CD4-positive, alpha-beta T cell treated with Interleukin-17A for 4 hours (primary cell): ENCODE measurements around the gene RBM39.
"Not testable (repeated sequence)": the region's sequence is repeated elsewhere in the genome, so short reads cannot be mapped to it uniquely, and the experiment has no call there.

Experiments used
- DNase-seq: peaks from one replicate; pipeline ENCODE4 v3.0.0-alpha.2; 2020; ENCODE audit warnings: mixed read lengths

Gene RBM39

DNA sequence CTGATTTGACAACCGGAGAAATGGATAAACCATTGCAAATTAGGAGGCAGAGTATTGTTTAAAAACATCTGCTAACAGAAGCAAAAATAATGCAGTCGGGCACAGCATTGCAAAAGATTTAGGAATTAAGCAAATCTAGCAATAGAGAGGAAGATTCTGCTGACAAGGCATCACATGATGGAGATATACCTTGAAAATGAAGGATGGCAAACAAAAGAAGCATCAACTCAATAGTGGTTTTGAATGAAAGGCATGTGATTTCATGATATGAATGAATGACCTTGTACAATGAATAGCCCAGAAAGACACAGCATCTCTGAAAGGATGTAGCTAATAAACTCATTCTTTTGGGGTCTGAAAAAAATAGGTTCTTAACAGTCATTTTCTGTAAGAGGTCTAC, 8.6 kb upstream of the RBM39 start:
- no peak for DNase-seq

- not testable (repeated sequence) for DNase-seq
Measured at GRCh38 chr20:35744492-35744841, 2.4 kb upstream of the RBM39 start.

GRCh38 chr20:35743693-35744491, 1.8 kb upstream of the RBM39 start:
- peak; percentile 31 for DNase-seq

GRCh38 chr20:35742741-35743523, 872 bp upstream of the RBM39 start:
- no peak for DNase-seq

GRCh38 chr20:35739294-35740163, 2.5 kb downstream of the RBM39 start:
- DNase-seq = no peak

DNA sequence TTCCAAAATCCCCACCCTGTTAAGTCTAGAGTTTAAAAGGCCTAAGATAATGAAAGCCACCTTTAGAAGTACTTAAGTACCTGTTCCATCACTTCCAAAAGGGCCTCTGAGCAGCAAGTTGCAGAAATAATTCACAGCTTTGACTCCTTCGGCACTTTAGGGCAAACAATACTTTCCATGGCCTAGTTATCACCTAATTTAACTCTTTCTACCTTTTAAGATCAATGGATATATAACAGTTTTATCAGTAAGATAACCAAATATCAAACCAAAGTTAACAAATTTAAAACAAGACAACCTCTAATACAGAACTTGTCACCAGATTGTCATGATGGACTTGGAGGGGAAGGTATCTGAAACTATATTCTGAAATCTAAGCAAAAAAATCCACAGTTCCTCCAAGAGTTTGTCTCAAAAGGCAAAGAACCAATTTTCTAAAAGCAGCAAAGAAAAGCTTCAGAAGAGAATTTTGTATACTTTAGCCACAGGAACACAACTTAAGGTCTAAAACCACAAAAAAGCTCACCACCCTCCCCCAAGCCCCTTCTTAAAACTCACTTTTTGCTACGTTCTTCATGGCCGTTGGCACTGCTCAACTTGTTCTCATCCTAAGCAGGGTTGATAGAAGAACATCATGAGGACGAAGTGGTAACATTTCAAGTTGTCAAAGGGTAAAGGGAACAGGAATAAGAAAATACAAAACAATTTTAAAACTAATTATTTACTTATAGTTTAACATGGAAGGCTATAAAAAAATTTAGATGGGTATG, 3.5 kb downstream of the RBM39 start:
- no peak for DNase-seq

DNA sequence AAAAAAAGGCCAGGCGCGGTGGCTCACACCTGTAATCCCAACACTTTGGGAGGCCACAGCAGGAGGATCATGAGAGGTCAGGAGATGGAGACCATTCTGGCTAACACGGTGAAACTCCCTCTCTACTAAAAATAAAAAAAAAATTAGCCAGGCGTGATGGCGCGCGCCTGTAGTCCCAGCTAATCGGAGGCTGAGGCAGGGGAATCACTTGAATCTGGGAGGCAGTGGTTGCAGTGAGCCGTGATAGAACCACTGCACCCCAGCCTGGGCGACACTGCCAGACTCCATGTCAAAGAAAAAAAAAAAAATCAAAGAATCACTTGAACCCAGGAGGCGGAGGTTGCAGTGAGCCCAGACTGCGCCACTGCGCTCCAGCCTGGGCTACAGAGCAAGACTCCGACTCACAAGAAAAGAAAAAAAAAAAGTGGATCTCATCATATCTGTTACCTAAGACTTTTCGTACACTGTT, 4.2 kb downstream of the RBM39 start:
- no peak for DNase-seq

- no peak for DNase-seq
Measured at GRCh38 chr20:35735826-35736470, 6.1 kb downstream of the RBM39 start.

GRCh38 chr20:35734777-35735649, 7.0 kb downstream of the RBM39 start:
- no peak for DNase-seq

DNA sequence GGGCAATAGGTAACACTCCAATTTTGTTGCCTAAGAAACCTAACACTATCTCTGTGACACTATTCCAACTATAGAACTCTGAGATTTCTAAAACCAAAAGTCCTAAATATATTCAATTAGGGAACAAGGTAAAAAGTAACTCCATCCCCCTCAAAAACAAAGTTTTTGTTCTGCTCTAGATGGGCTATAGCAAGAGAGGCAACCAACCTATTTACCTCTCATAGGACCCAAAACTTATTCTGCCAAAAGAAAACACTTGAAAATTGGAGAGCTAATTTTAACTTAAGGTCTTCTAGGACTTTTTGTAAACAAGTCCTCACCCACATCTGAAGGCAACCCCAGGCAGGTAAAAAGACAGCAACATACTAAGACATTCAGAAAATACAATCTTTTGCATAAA, 7.7 kb downstream of the RBM39 start:
- DNase-seq = no peak

GRCh38 chr20:35732644-35732982, 9.4 kb downstream of the RBM39 start:
- DNase-seq = no peak

DNA sequence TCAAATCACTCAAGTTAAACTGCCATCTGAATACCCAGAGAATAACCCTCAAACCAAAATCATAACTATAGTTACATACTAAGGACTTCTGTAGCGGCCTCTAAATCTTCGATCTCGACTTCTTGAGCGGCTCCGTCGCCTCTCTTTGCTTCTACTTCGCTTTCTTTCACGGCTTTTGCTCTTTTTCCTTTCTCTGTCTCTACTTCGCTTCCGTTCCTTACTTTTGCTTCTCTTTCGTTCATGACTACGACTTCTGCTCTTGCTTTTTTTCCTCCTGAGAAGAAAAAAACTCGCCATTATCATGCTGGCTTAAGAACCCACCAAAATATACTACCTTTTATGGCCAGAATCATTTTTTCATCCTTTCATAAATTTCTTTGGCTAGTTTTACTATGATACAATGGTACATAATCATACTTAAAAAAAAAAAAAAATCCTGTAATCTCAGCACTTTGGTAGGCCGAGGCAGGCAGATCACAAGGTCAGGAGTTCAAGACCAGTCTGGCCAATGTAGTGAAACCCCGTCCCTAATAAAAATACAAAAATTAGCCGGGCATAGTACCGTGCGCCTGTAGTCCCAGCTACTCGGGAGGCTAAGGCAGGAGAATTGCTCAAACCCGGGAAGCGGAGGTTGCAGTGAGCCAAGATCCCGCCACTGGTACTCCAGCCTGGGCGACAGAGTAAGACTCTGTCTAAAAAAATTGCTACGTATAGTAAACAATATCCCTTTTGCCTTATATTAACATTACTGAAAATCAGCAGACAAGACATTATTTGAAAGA, 10.0 kb downstream of the RBM39 start:
- DNase-seq = no peak

- DNase-seq = no peak
Measured at GRCh38 chr20:35731469-35731788, 10.6 kb downstream of the RBM39 start.

DNA sequence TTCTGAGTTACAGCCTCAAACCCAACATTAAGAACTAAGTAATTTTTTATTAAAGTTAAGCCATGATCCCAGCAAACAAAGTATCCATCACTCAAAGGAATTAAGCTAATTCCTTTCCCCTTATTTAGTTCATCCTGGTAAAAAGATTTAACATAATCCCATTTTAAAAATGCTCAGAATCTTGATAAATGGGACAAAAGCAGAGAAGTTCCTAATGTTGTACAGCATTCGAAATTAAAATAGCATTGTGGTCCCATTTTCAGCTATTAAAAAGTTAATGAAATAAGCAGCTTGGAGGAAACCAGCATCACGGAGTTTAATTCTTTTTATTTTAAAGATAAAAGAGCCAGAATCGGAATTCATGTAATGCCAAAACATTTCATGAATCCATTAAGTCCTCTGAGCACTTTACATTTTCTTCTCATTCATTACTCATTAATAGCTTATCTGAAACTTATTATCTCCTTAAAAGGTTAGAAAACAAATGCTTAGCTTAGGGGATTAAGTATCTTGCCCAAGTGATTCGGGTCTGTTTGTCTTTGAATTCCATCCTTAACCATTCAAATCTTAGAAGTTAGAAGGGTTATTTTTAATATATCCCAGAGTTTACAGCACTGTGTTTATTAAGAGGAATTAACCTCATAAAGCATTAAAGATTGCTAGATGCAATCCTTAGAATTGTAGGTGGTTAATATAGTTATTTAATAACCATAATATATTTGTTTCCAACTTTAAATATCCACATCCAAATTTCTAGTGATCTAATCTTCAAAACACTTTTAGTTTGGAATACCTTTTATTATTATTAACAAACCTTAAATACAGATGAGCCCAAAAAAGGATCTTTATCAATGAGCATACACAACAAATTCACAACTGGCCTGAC, 11.2 kb downstream of the RBM39 start:
- no peak for DNase-seq

GRCh38 chr20:35729836-35730582, 12.1 kb downstream of the RBM39 start:
- DNase-seq = no peak

DNA sequence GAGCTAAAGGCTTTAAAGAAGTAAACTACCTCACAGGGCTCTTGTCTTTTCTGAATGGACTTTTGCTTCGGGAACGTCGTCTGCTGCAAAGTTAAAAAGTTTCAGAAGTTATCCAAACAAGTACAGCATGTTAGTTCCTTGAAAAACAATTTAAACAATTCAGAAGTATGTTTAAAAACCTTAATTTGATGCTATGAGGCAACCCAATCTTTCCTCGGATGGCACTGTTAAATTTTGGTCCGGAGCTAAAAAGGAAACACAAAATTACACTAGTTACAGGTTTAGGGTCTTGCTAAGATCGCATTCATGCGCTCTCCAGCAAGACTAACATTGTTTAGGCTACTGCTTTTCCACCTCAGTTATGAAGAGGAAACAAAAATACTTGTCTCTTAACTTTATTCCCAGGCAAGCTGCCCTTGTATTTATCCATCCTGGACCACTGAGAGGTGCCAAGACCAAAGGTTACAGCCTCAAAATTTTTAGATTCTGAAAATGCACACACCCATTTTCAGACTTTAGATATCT, 12.7 kb downstream of the RBM39 start:
- no peak for DNase-seq

GRCh38 chr20:35726842-35727711, 15.0 kb downstream of the RBM39 start:
- no peak for DNase-seq
